ENCODE data around the gene DUOX2.

DUOX2 gene

GRCh38 chr15:45101749-45102148 is 12.2 kb downstream of the DUOX2 start:
- POLR2A ChIA-PET, result no interaction called here
- TF ChIP-seq ZNF19 (tag by site-specific recombination; IDR thresholded peaks at IDR 0.05; ENCODE audit: low read depth), result no peak
- no peak for TF ChIP-seq HOXC10 (CRISPR knock-in tag; IDR thresholded peaks at IDR 0.05)
- no peak for TF ChIP-seq ZNF518A (tag by site-specific recombination; conservative IDR thresholded peaks at IDR 0.05; ENCODE audit: low read depth)
- TF ChIP-seq ZNF184 (tag by site-specific recombination; IDR thresholded peaks at IDR 0.05), result no peak
- TF ChIP-seq GLIS1 (tag by site-specific recombination; IDR thresholded peaks at IDR 0.05), result no peak
- TF ChIP-seq ZNF2 (tag by site-specific recombination; IDR thresholded peaks at IDR 0.05), result no peak
- TF ChIP-seq ZNF26 (tag by site-specific recombination; IDR thresholded peaks at IDR 0.05), result no peak
- TF ChIP-seq KLF9 (tag by site-specific recombination; IDR thresholded peaks at IDR 0.05; ENCODE audit: low read depth), result no peak
- TF ChIP-seq ZNF324 (tag by site-specific recombination; IDR thresholded peaks at IDR 0.05), result no peak
- no peak for TF ChIP-seq RBAK (tag by site-specific recombination; IDR thresholded peaks at IDR 0.05)
- H3K36me3 ChIP-seq (ENCODE audit: control insufficient read depth in 2 of 2, insufficient read depth in 1 of 2, low read length in 2 of 2), result no peaks in the 10 kb centered on the region
- H3K4me3 ChIP-seq (ENCODE audit: low read depth, low read length), result no peak overlapping the region
- H3K4me1 ChIP-seq (ENCODE audit: control insufficient read depth, insufficient read depth, low read length), result no peaks in the 10 kb centered on the region
- CTCF ChIA-PET, result interaction anchor here (1.0 kb wide), 1 partner anchor 16 kb away, joined by 7 read pairs; no protein-coding TSS in a partner anchor
- H3K9me3 ChIP-seq (ENCODE audit: control insufficient read depth, insufficient read depth, low read depth, low read length), result no peaks in the 10 kb centered on the region
- H3K27ac ChIP-seq (ENCODE audit: extremely low read depth, low read depth, low read length), result no peak overlapping the region

DNA sequence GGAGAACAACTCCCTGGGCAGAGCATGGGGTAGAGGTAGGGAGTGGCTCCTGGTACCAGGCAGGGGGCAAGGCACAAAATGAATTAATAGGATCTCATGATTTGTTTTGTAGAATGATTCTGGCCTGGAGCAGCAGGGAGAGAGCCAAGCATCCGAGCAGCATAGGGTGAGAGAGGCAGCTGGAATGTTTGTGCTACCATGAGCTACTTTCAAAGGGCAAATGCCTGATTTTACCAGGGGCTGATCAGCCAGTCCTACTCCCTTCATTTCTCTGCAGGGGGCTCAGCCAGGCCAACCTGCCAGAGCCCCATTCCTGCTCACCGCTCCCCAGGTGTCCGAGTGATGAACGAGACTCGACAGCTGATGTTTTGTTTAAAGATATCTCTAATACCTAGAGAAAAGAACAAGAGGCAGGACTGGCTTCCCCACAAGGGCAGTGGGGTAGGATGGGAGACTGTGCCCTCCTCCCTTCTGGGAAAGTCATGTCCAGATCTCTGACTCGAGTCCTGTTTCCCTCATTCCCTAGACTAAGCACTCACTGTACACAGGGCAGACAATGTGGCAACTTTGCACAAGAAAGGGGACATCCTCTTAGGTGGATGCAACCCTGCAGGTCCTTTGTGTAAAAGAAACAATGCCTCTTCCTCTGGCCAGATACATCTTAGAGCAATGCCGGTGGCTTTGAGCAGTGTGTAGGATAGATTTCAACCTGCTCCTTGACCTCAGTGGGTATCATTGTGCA is 12.9 kb downstream of the DUOX2 start:
- no peaks in the 10 kb centered on the region for H3K4me1 ChIP-seq (ENCODE audit: control insufficient read depth, insufficient read depth, low read length)
- no peak for TF ChIP-seq KLF9 (tag by site-specific recombination; IDR thresholded peaks at IDR 0.05; ENCODE audit: low read depth)
- peak; percentile 31; the same call in 1 of the 2 replicates for TF ChIP-seq ZIC2 (tag by site-specific recombination; IDR thresholded peaks at IDR 0.05)
- no peak for TF ChIP-seq ZNF76 (tag by site-specific recombination; IDR thresholded peaks at IDR 0.05; ENCODE audit: borderline replicate concordance, low read depth)
- TF ChIP-seq, protein P1, sequence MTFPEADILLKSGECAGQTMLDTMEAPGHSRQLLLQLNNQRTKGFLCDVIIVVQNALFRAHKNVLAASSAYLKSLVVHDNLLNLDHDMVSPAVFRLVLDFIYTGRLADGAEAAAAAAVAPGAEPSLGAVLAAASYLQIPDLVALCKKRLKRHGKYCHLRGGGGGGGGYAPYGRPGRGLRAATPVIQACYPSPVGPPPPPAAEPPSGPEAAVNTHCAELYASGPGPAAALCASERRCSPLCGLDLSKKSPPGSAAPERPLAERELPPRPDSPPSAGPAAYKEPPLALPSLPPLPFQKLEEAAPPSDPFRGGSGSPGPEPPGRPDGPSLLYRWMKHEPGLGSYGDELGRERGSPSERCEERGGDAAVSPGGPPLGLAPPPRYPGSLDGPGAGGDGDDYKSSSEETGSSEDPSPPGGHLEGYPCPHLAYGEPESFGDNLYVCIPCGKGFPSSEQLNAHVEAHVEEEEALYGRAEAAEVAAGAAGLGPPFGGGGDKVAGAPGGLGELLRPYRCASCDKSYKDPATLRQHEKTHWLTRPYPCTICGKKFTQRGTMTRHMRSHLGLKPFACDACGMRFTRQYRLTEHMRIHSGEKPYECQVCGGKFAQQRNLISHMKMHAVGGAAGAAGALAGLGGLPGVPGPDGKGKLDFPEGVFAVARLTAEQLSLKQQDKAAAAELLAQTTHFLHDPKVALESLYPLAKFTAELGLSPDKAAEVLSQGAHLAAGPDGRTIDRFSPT (tag by site-specific recombination; IDR thresholded peaks at IDR 0.05), result no peak
- no peak for TF ChIP-seq OSR2 (tag by site-specific recombination; IDR thresholded peaks at IDR 0.05)
- TF ChIP-seq ZNF670 (tag by site-specific recombination; IDR thresholded peaks at IDR 0.05; ENCODE audit: low read depth), result no peak
- no peak for TF ChIP-seq ZNF610 (tag by site-specific recombination; IDR thresholded peaks at IDR 0.05; ENCODE audit: borderline replicate concordance)
- no peak for TF ChIP-seq ZNF214 (tag by site-specific recombination; IDR thresholded peaks at IDR 0.05; ENCODE audit: borderline replicate concordance)
- TF ChIP-seq ZSCAN23 (tag by site-specific recombination; IDR thresholded peaks at IDR 0.05), result no peak
- no peaks in the 10 kb centered on the region for H3K9me3 ChIP-seq (ENCODE audit: control insufficient read depth, insufficient read depth, low read depth, low read length)
- no peaks in the 10 kb centered on the region for H3K36me3 ChIP-seq (ENCODE audit: control insufficient read depth in 2 of 2, insufficient read depth in 1 of 2, low read length in 2 of 2)
- no peak overlapping the region for H3K4me3 ChIP-seq (ENCODE audit: low read depth, low read length)
- ChIA-PET CTCF (interaction anchor here (0.6 to 1.5 kb wide), 2 partner anchors 17 to 97 kb away, joined by 3 to 8 read pairs; no protein-coding TSS in a partner anchor), POLR2A (no interaction called here)
- H3K27ac ChIP-seq (ENCODE audit: extremely low read depth, low read depth, low read length), result no peak overlapping the region

Data from HEK293 (cell line).